SU-DHL-6 (cell line): ENCODE data around the gene SOX6.

ENCODE experiments used
- H2AFZ ChIP-seq: fragments of 200-600 bp; sonication (generic); 2 replicates; pipeline ENCODE4 v1.6.1; 2014; ENCODE audit warnings: low read depth, mild to moderate bottlenecking, moderate library complexity, mixed read lengths, antibody characterized with exemption, low read length; ENCODE audit not compliant: severe bottlenecking
- H3F3A ChIP-seq: fragments of 200-600 bp; shearing (Covaris generic); 2 replicates; pipeline ENCODE4 v1.6.0; 2016; ENCODE audit warnings: antibody characterized with exemption, mild to moderate bottlenecking; ENCODE audit not compliant: insufficient read depth
- H3K27ac ChIP-seq: fragments of 200-600 bp; sonication (generic); 2 replicates; pipeline ENCODE4 v1.5.1; 2016; ENCODE audit warnings: low read depth, mild to moderate bottlenecking, low read length, moderate library complexity, mixed read lengths
- H3K27me3 ChIP-seq: fragments of 200-600 bp; sonication (generic), shearing (Covaris generic); 2 replicates; pipeline ENCODE4 v1.6.0; 2014; ENCODE audit warnings: mild to moderate bottlenecking, low read length
- H3K36me3 ChIP-seq: fragments of 200-600 bp; sonication (generic); 2 replicates; pipeline ENCODE4 v1.6.1; 2014; ENCODE audit warnings: mild to moderate bottlenecking, low read length, mixed read lengths
- H3K4me2 ChIP-seq: fragments of 300-600, 200-600 bp; shearing (Covaris generic), sonication (generic); 2 replicates; pipeline ENCODE4 v1.6.0; 2014; ENCODE audit warnings: low read length, low read depth, mild to moderate bottlenecking; ENCODE audit not compliant: poor library complexity, severe bottlenecking
- H3K4me3 ChIP-seq: fragments of 200-600 bp; sonication (generic); 2 replicates; pipeline ENCODE4 v1.5.1; 2014; ENCODE audit warnings: antibody characterized with exemption, low read length, mild to moderate bottlenecking, mixed read lengths; ENCODE audit not compliant: insufficient read depth, poor library complexity, severe bottlenecking
- H3K79me2 ChIP-seq: fragments of 200-600 bp; sonication (generic); 2 replicates; pipeline ENCODE4 v1.6.1; 2014; ENCODE audit warnings: mild to moderate bottlenecking, low read length, moderate library complexity; ENCODE audit not compliant: insufficient read depth
- H3K9ac ChIP-seq: fragments of 200-600 bp; sonication (generic); 2 replicates; pipeline ENCODE4 v1.7.0; 2014; ENCODE audit warnings: mild to moderate bottlenecking, low read length
- H3K9me2 ChIP-seq: fragments of 200-600 bp; sonication (generic); replicated peaks from 2 replicates; pipeline ENCODE4 v1.6.1; 2014; ENCODE audit warnings: low read length; ENCODE audit not compliant: insufficient read depth
- H3K9me3 ChIP-seq: fragments of 200-600 bp; sonication (generic); 2 replicates; pipeline ENCODE4 v1.6.1; 2014; ENCODE audit warnings: low read length, mixed read lengths; ENCODE audit not compliant: insufficient read depth
- H4K20me1 ChIP-seq: fragments of 200-600 bp; sonication (generic); 2 replicates; pipeline ENCODE4 v1.6.1; 2014; ENCODE audit warnings: low read depth, mild to moderate bottlenecking, antibody characterized with exemption, low read length, moderate library complexity, mixed read lengths
- CTCF ChIP-seq: fragments of 200-600 bp; sonication (generic); IDR thresholded peaks from one replicate; pipeline ENCODE4 v1.5.1; 2017; ENCODE audit warnings: antibody characterized with exemption, mild to moderate bottlenecking, low read length, moderate library complexity; ENCODE audit not compliant: insufficient read depth, poor library complexity, severe bottlenecking
- EZH2phosphoT487 ChIP-seq: fragments of 200-600 bp; sonication (generic), shearing (Covaris generic); conservative IDR thresholded peaks from 2 replicates; pipeline ENCODE4 v1.6.1; 2018; ENCODE audit warnings: mild to moderate bottlenecking, antibody characterized with exemption, low read length, moderate library complexity, mixed read lengths

Gene SOX6

GRCh38 chr11:16356057-16356760 lies at the start of gene SOX6:
Gene SOX6, minus strand, starts transcription at chr11:16356546. Its CDS starts 15,298 bp downstream, at chr11:16341248.
- Histone ChIP-seq H3K79me2 (no peaks in the 10 kb centered on the region), H3K4me3 (no peak within 1 kb of the TSS), H3K4me2 (no peak within 1 kb of the TSS), H4K20me1 (no peaks in the 10 kb centered on the region), H3F3A (no peaks in the 10 kb centered on the region), H3K9me2 (no peaks in the 10 kb centered on the region), H3K36me3 (no peaks in the 10 kb centered on the region), H3K27ac (no peak within 1 kb of the TSS), H3K27me3 (no peaks in the 10 kb centered on the region), H3K9me3 (no peaks in the 10 kb centered on the region), H2AFZ (no peak within 1 kb of the TSS), H3K9ac (no peak within 1 kb of the TSS)
- TF ChIP-seq EZH2phosphoT487 (no peak), CTCF (no peak)

- H3K27ac ChIP-seq = no peak overlapping the region
- H2AFZ ChIP-seq = no peak overlapping the region
- no peaks in the 10 kb centered on the region for H3K79me2 ChIP-seq
- H3K9me2 ChIP-seq = no peaks in the 10 kb centered on the region
- TF ChIP-seq EZH2phosphoT487 (no peak), CTCF (no peak)
- H3K4me3 ChIP-seq = no peak overlapping the region
- no peaks in the 10 kb centered on the region for H3F3A ChIP-seq
- no peaks in the 10 kb centered on the region for H4K20me1 ChIP-seq
- H3K36me3 ChIP-seq = no peaks in the 10 kb centered on the region
- 0 out of 2 replicates have a peak, but pooled peaks cover 5% of the 10 kb centered on the region for H3K27me3 ChIP-seq
- no peak overlapping the region for H3K4me2 ChIP-seq
- H3K9me3 ChIP-seq = no peaks in the 10 kb centered on the region
- no peak overlapping the region for H3K9ac ChIP-seq
Observed at GRCh38 chr11:16404781-16405285, 48.5 kb upstream of the SOX6 start.

GRCh38 chr11:16403851-16404250 lies 47.5 kb upstream of the SOX6 start:
- Histone ChIP-seq H2AFZ (no peak overlapping the region), H3K36me3 (no peaks in the 10 kb centered on the region), H3K27ac (no peak overlapping the region), H3K4me2 (no peak overlapping the region), H3K79me2 (no peaks in the 10 kb centered on the region), H4K20me1 (no peaks in the 10 kb centered on the region), H3K4me3 (no peak overlapping the region), H3K9me2 (no peaks in the 10 kb centered on the region), H3K9me3 (no peaks in the 10 kb centered on the region), H3F3A (no peaks in the 10 kb centered on the region), H3K27me3 (0 out of 2 replicates have a peak, but pooled peaks cover 5% of the 10 kb centered on the region), H3K9ac (no peak overlapping the region)
- TF ChIP-seq EZH2phosphoT487 (no peak), CTCF (no peak)
